ENCODE results near the gene PDGFA.

Gene PDGFA

DNA sequence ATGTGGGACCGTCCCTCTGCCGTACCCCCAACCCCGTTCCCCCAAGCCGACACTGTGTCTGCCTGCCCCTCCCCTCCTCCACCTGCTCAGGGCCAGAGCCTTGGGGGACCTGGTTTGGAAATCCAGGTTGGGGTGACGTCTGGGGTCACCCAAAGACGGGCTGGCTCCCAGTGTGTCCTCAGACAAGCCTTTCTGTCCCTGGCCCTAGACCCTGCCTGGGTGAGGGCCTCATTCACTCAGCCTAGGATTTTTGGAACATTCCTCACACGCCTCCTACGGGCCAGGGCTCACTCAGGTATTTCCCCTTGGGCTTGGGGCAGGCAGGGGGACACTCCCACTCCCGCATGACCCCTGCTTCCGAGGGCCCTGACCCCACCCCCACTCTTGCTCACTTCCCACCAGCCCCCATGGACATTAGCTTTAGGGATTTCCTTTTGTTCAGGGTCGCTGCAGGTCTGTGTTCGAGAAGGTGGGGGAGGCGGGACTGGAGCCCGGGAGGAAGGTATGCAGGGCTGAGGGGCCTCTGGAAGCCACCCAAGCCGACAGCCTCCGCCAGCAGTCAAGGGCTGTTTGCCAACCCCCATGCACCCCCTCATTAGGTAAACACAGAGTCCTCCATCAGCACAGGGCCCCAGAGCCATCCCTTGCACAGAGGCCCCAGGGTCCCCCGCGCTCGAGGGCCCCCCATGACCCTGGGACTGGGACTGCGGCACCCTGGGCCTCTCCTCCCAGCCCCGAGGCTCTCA, 35.1 kb downstream of the PDGFA start:
- in situ Hi-C loops (cut with HindIII; ENCODE audit: low pct_ligation_motif_present, low sequenced_read_pairs): no loop called here
- H3K27me3 ChIP-seq (replicated peaks): peaks cover 4% of the 10 kb centered on the region
- no peak overlapping the region for H3K27ac ChIP-seq
- no peak overlapping the region for H3K4me3 ChIP-seq (ENCODE audit: low read depth, low read length)
- H3K36me3 ChIP-seq (replicated peaks): no peaks in the 10 kb centered on the region
- no peak for DNase-seq
- TF ChIP-seq, protein P1, sequence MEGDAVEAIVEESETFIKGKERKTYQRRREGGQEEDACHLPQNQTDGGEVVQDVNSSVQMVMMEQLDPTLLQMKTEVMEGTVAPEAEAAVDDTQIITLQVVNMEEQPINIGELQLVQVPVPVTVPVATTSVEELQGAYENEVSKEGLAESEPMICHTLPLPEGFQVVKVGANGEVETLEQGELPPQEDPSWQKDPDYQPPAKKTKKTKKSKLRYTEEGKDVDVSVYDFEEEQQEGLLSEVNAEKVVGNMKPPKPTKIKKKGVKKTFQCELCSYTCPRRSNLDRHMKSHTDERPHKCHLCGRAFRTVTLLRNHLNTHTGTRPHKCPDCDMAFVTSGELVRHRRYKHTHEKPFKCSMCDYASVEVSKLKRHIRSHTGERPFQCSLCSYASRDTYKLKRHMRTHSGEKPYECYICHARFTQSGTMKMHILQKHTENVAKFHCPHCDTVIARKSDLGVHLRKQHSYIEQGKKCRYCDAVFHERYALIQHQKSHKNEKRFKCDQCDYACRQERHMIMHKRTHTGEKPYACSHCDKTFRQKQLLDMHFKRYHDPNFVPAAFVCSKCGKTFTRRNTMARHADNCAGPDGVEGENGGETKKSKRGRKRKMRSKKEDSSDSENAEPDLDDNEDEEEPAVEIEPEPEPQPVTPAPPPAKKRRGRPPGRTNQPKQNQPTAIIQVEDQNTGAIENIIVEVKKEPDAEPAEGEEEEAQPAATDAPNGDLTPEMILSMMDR (IDR thresholded peaks at IDR 0.05; ENCODE audit: low read depth, low read length, missing control alignments): no peak

DNA sequence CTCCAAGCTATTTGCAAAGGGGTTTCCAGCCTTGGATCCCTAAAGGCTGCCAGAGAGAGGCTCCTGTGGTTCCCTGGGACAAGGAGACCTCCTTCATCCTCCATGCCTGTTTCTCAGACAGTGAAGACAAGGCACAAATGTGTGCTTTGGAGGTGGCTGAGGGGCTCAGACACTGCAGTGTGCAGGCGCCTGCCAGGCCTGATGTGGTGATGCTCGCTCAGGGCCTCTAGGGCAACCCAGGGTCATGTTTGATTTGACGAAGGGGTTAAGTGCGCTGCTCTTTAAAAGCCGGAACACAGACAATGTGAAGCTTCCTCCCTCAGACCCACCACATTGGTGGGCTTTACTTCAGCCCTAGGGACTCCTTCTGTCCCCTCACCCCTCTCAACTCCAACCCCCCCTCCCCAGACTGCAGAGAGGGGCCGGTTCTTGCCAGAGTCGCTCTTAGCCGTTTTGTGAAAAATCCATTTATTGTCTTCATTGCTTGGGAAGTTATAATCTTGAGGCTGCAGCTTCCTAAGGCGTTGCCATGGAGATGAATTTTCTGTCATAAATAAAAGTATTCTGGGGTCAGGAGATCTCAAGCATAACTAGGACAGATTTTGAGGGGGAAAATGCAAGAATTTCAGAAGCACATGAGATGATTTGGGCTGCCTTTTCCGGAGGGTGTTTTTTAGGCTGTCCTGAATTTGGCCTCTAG, 35.8 kb downstream of the PDGFA start:
- Histone ChIP-seq H3K27ac (no peak overlapping the region), H3K27me3 (replicated peaks) (peaks cover 4% of the 10 kb centered on the region), H3K4me3 (ENCODE audit: low read depth, low read length) (no peak overlapping the region), H3K36me3 (replicated peaks) (no peaks in the 10 kb centered on the region)
- in situ Hi-C loops (cut with HindIII; ENCODE audit: low pct_ligation_motif_present, low sequenced_read_pairs): no loop called here
- DNase-seq: no peak
- TF ChIP-seq, protein P1 (IDR thresholded peaks at IDR 0.05; ENCODE audit: low read depth, low read length, missing control alignments): no peak

DNA sequence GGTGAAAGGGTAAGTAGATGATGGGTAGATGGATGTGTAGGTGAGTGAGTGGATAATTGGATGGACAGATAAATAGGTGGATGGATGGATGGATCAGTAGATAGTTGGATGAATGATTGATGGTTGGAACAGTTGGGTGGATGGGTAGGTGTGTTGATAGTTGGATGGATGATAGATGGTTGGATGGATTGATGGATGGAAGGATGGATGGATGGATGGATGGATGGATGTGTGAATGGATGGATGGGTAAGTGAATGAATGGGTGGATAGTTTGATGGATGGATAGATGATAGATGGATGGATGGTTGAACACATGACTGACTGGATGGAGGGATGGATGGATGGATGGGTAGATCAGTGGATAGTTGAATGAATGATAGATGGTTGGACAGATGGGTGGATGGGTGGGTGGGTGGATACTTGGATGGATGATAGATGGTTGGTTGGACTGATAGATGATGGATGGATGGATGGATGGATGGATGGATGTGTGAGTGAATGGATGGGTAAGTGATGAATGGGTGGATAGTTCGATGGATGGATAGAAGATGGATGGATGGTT, 37.0 kb downstream of the PDGFA start:
- TF ChIP-seq, protein P1 (IDR thresholded peaks at IDR 0.05; ENCODE audit: low read depth, low read length, missing control alignments): no peak
- in situ Hi-C loops (cut with HindIII; ENCODE audit: low pct_ligation_motif_present, low sequenced_read_pairs): no loop called here
- H3K4me3 ChIP-seq (ENCODE audit: low read depth, low read length): no peak overlapping the region
- no peak for DNase-seq
- H3K36me3 ChIP-seq (replicated peaks): no peaks in the 10 kb centered on the region
- H3K27me3 ChIP-seq (replicated peaks): peaks cover 4% of the 10 kb centered on the region
- H3K27ac ChIP-seq: no peak overlapping the region

DNA sequence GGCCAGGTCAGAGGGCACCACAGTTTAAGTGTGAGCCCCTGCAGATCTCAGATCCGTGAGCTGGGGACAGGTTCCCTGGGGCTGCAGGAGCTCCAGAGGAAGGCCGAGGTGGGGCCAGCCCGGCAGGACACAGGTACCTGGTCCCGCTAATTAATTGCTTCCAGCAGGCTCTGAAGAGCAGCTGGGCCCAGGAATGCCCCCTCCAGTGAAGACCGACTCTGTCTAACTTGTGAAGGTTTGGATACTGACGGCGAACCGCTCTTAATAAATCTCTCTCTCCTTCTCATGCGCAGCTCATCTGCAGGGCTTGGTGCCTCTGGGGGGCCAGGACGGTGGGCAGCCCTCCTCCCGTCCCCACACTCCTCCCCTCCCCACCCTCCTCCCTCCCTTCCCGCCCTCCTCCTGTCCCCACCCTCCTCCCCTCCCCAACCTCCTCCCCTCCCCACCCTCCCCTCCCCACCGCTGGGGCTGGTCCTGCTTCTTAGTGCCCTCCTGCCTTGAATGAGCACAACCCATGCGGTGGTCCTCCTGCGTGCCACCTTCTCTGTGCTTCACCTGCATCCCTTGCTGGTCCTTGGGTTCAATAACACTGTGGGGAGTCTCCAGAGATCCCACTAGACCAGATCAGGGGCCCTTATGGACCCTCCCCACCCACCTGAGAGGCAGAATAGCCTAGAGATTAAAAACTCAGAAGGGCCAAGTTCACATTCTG, 38.3 kb downstream of the PDGFA start:
- no peak overlapping the region for H3K4me3 ChIP-seq (ENCODE audit: low read depth, low read length)
- no peak for DNase-seq
- in situ Hi-C loops (cut with HindIII; ENCODE audit: low pct_ligation_motif_present, low sequenced_read_pairs): no loop called here
- no peaks in the 10 kb centered on the region for H3K36me3 ChIP-seq (replicated peaks)
- H3K27me3 ChIP-seq (replicated peaks): no peaks in the 10 kb centered on the region
- no peak overlapping the region for H3K27ac ChIP-seq
- TF ChIP-seq, protein P1 (IDR thresholded peaks at IDR 0.05; ENCODE audit: low read depth, low read length, missing control alignments): no peak

GRCh38 chr7:480531-481218, 39.0 kb downstream of the PDGFA start:
- Histone ChIP-seq H3K4me3 (ENCODE audit: low read depth, low read length) (no peak overlapping the region), H3K27ac (no peak overlapping the region), H3K36me3 (replicated peaks) (no peaks in the 10 kb centered on the region), H3K27me3 (replicated peaks) (no peaks in the 10 kb centered on the region)
- in situ Hi-C loops (cut with HindIII; ENCODE audit: low pct_ligation_motif_present, low sequenced_read_pairs): no loop called here
- DNase-seq: no peak
- TF ChIP-seq, protein P1 (IDR thresholded peaks at IDR 0.05; ENCODE audit: low read depth, low read length, missing control alignments): no peak

All from brain microvascular endothelial cell (primary cell).